ENCODE measurements around the gene WFIKKN1. TPM values are rescaled to one million over a fixed set of nuclear protein-coding genes. Genes with fewer than 3 reads are reported as not detected.
A peak's percentile ranks its signal among the peaks of the same experiment; 100 is the strongest.

WFIKKN1 gene
- total and polyA plus RNA-seq, 2 of the 13 experiments (the other 11 are each of a cell fraction or from before 2014, with no cell fraction given) = 1.7 to 4.9 TPM

- no peak; the same call in 1 of the 2 replicates for TF ChIP-seq TBX2 (CRISPR knock-in tag; IDR thresholded peaks at IDR 0.05; ENCODE audit: borderline replicate concordance)
- TF ChIP-seq PRMT3 (CRISPR knock-in tag; IDR thresholded peaks at IDR 0.05; ENCODE audit: borderline replicate concordance, low read depth) = no peak; the same call in 1 of the 2 replicates
- TF ChIP-seq AHR (CRISPR knock-in tag; IDR thresholded peaks at IDR 0.05) = no peak; the same call in 1 of the 2 replicates
- TF ChIP-seq ZNF557 (CRISPR knock-in tag; IDR thresholded peaks at IDR 0.05) = no peak
- no peak for TF ChIP-seq RAD51 (IDR thresholded peaks at IDR 0.05; ENCODE audit: borderline replicate concordance)
- no peak for TF ChIP-seq TOPORS (CRISPR knock-in tag; IDR thresholded peaks at IDR 0.05)
- TF ChIP-seq KAT7 (CRISPR knock-in tag; IDR thresholded peaks at IDR 0.05; ENCODE audit: borderline replicate concordance) = no peak
- TF ChIP-seq ZNF274 (CRISPR knock-in tag; IDR thresholded peaks at IDR 0.05) = no peak
- 0 out of 2 replicates have a peak, but pooled peaks have one; percentile 38 for TF ChIP-seq MTF1 (CRISPR knock-in tag; IDR thresholded peaks at IDR 0.05)
- no peak; the same call in 1 of the 2 replicates for TF ChIP-seq GATA4 (IDR thresholded peaks at IDR 0.05; ENCODE audit: borderline replicate concordance, low read depth)
- no peak for TF ChIP-seq ZNF781 (CRISPR knock-in tag; IDR thresholded peaks at IDR 0.05; ENCODE audit: borderline replicate concordance, not compliant biosample characterization)
- TF ChIP-seq MYPOP (CRISPR knock-in tag; IDR thresholded peaks at IDR 0.05) = no peak; the same call in none of the 2 replicates
- TF ChIP-seq ZNF839 (CRISPR knock-in tag; IDR thresholded peaks at IDR 0.05; ENCODE audit: borderline replicate concordance) = no peak
- TF ChIP-seq GZF1 (CRISPR knock-in tag; IDR thresholded peaks at IDR 0.05) = 0 out of 2 replicates have a peak, but pooled peaks have one; percentile 41
- no peak for TF ChIP-seq NR1H2 (CRISPR knock-in tag; IDR thresholded peaks at IDR 0.05; ENCODE audit: borderline replicate concordance, low read depth)
- TF ChIP-seq MNT (IDR thresholded peaks at IDR 0.05) = peak; percentile 80
- TF ChIP-seq ZNF362 (CRISPR knock-in tag; IDR thresholded peaks at IDR 0.05; ENCODE audit: borderline replicate concordance) = peak; percentile 66; the same call in 1 of the 2 replicates
- peak; percentile 13 for TF ChIP-seq ZSCAN31 (CRISPR knock-in tag; IDR thresholded peaks at IDR 0.05; ENCODE audit: low read depth)
- TF ChIP-seq NFRKB (IDR thresholded peaks at IDR 0.05) = no peak
- TF ChIP-seq CBX1 (IDR thresholded peaks at IDR 0.05; ENCODE audit: low read depth) = peak; percentile 57
- 0 out of 2 replicates have a peak, but pooled peaks have one; percentile 36 for TF ChIP-seq HNRNPL (IDR thresholded peaks at IDR 0.05; ENCODE audit: low read depth, low read length)
- TF ChIP-seq, protein P1, sequence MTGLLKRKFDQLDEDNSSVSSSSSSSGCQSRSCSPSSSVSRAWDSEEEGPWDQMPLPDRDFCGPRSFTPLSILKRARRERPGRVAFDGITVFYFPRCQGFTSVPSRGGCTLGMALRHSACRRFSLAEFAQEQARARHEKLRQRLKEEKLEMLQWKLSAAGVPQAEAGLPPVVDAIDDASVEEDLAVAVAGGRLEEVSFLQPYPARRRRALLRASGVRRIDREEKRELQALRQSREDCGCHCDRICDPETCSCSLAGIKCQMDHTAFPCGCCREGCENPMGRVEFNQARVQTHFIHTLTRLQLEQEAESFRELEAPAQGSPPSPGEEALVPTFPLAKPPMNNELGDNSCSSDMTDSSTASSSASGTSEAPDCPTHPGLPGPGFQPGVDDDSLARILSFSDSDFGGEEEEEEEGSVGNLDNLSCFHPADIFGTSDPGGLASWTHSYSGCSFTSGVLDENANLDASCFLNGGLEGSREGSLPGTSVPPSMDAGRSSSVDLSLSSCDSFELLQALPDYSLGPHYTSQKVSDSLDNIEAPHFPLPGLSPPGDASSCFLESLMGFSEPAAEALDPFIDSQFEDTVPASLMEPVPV (CRISPR knock-in tag; IDR thresholded peaks at IDR 0.05) = peak; percentile 32; the same call in 1 of the 2 replicates
- no peak for TF ChIP-seq EP300 (IDR thresholded peaks at IDR 0.05; ENCODE audit: low read depth in 2 of 2, low read length in 2 of 2)
- no peak; the same call in 1 of the 2 replicates for TF ChIP-seq EP300 (CRISPR knock-in tag; IDR thresholded peaks at IDR 0.05; ENCODE audit: borderline replicate concordance)
These were observed 5.7 kb downstream of the WFIKKN1 start, which contains the start of gene METTL26 (continued) for GRCh38 chr16:636206-637080.
